Measurements from ENCODE around the gene RASL10A. TPM values are rescaled to one million over a fixed set of nuclear protein-coding genes. Genes with fewer than 3 reads are reported as not detected.

Gene RASL10A
- total and polyA plus RNA-seq, 2 donors (not counting 1 experiment from before 2014, with no cell fraction given) = not detected

GRCh38 chr22:29308791-29309262 is 6.7 kb downstream of the RASL10A start:
- Histone ChIP-seq H3K36me3 (ENCODE audit: control insufficient read depth, insufficient read depth, low read length) (peaks cover 8% of the 10 kb centered on the region), H3K9ac (ENCODE audit: insufficient read depth, low read length) (no peak overlapping the region), H4K20me1 (ENCODE audit: control insufficient read depth, extremely low read depth, insufficient read depth, low read length) (no peaks in the 10 kb centered on the region), H3K4me3 (replicated peaks in 1 of 4; ENCODE audit: control extremely low read depth in 1 of 4, insufficient read depth in 1 of 4, low read depth in 3 of 4, low read length in 4 of 4) (peak overlapping the region in 1 of 4 experiments; percentile 28), H3K4me1 (ENCODE audit: control insufficient read depth, extremely low read depth, insufficient read depth, low read length) (peaks cover 17% of the 10 kb centered on the region), H3K27ac (ENCODE audit: insufficient read depth, low read length) (peak overlapping the region; percentile 60), H3K79me2 (ENCODE audit: control insufficient read depth, insufficient read depth, low read length) (peaks cover 14% of the 10 kb centered on the region), H3K9me3 (ENCODE audit: control insufficient read depth, insufficient read depth, low read depth, low read length) (no peaks in the 10 kb centered on the region), H3K4me2 (ENCODE audit: extremely low read depth, insufficient read depth, low read length) (peak overlapping the region; percentile 61), H2AFZ (ENCODE audit: low read length) (no peak overlapping the region), H3K27me3 (ENCODE audit: control insufficient read depth, insufficient read depth, low read length) (peaks cover 3% of the 10 kb centered on the region)
- peak; percentile 39 to 85 for DNase-seq (ENCODE audit: low read depth in 2 of 2)
- TF ChIP-seq EZH2 (IDR thresholded peaks at IDR 0.05; ENCODE audit: low read length, missing control alignments) (no peak), CTCF (conservative IDR thresholded peaks at IDR 0.05 in 1 of 2, IDR thresholded peaks at IDR 0.05 in 1 of 2; ENCODE audit: low read depth in 1 of 2, low read length in 2 of 2) (no peak)

- Histone ChIP-seq H3K27me3 (ENCODE audit: control insufficient read depth, insufficient read depth, low read length) (no peaks in the 10 kb centered on the region), H3K9me3 (ENCODE audit: control insufficient read depth, insufficient read depth, low read depth, low read length) (no peaks in the 10 kb centered on the region), H4K20me1 (ENCODE audit: control insufficient read depth, extremely low read depth, insufficient read depth, low read length) (no peaks in the 10 kb centered on the region), H3K36me3 (ENCODE audit: control insufficient read depth, insufficient read depth, low read length) (peaks cover 8% of the 10 kb centered on the region), H3K9ac (ENCODE audit: insufficient read depth, low read length) (no peak overlapping the region), H2AFZ (ENCODE audit: low read length) (no peak overlapping the region), H3K79me2 (ENCODE audit: control insufficient read depth, insufficient read depth, low read length) (peaks cover 14% of the 10 kb centered on the region), H3K4me3 (replicated peaks in 1 of 4; ENCODE audit: control extremely low read depth in 1 of 4, insufficient read depth in 1 of 4, low read depth in 3 of 4, low read length in 4 of 4) (peak overlapping the region in 1 of 4 experiments; percentile 89), H3K27ac (ENCODE audit: insufficient read depth, low read length) (peak overlapping the region; percentile 60), H3K4me1 (ENCODE audit: control insufficient read depth, extremely low read depth, insufficient read depth, low read length) (peaks cover 17% of the 10 kb centered on the region), H3K4me2 (ENCODE audit: extremely low read depth, insufficient read depth, low read length) (peak overlapping the region; percentile 61)
- DNase-seq (ENCODE audit: low read depth in 2 of 2) = no peak
- TF ChIP-seq EZH2 (IDR thresholded peaks at IDR 0.05; ENCODE audit: low read length, missing control alignments) (no peak), CTCF (conservative IDR thresholded peaks at IDR 0.05 in 1 of 2, IDR thresholded peaks at IDR 0.05 in 1 of 2; ENCODE audit: low read depth in 1 of 2, low read length in 2 of 2) (no peak)
These were observed 7.2 kb downstream of the RASL10A start for GRCh38 chr22:29308148-29308790.

- Histone ChIP-seq H3K36me3 (ENCODE audit: control insufficient read depth, insufficient read depth, low read length) (peaks cover 8% of the 10 kb centered on the region), H3K9ac (ENCODE audit: insufficient read depth, low read length) (peak overlapping the region; percentile 67), H3K27ac (ENCODE audit: insufficient read depth, low read length) (peak overlapping the region; percentile 40), H3K27me3 (ENCODE audit: control insufficient read depth, insufficient read depth, low read length) (no peaks in the 10 kb centered on the region), H2AFZ (ENCODE audit: low read length) (no peak overlapping the region), H3K4me1 (ENCODE audit: control insufficient read depth, extremely low read depth, insufficient read depth, low read length) (peaks cover 17% of the 10 kb centered on the region), H3K4me2 (ENCODE audit: extremely low read depth, insufficient read depth, low read length) (peak overlapping the region; percentile 60), H3K9me3 (ENCODE audit: control insufficient read depth, insufficient read depth, low read depth, low read length) (no peaks in the 10 kb centered on the region), H3K79me2 (ENCODE audit: control insufficient read depth, insufficient read depth, low read length) (peaks cover 14% of the 10 kb centered on the region), H3K4me3 (replicated peaks in 1 of 4; ENCODE audit: control extremely low read depth in 1 of 4, insufficient read depth in 1 of 4, low read depth in 3 of 4, low read length in 4 of 4) (peak overlapping the region; percentile 54 to 89 (median 78)), H4K20me1 (ENCODE audit: control insufficient read depth, extremely low read depth, insufficient read depth, low read length) (no peaks in the 10 kb centered on the region)
- DNase-seq (ENCODE audit: low read depth in 2 of 2) = peak in 1 of 2 donors; percentile 15
- TF ChIP-seq CTCF (conservative IDR thresholded peaks at IDR 0.05 in 1 of 2, IDR thresholded peaks at IDR 0.05 in 1 of 2; ENCODE audit: low read depth in 1 of 2, low read length in 2 of 2) = no peak
- no peak for TF ChIP-seq EZH2 (IDR thresholded peaks at IDR 0.05; ENCODE audit: low read length, missing control alignments)
These were observed 7.8 kb downstream of the RASL10A start for GRCh38 chr22:29307596-29308147.

Data from fibroblast of lung (primary cell).